ENCODE data around the gene GABBR2.

GRCh38 chr9:98529841-98530240 is 178.9 kb downstream of the GABBR2 start:
- no peak for TF ChIP-seq EZH2 (IDR thresholded peaks at IDR 0.05; ENCODE audit: low read depth)
- TF ChIP-seq CTCF (conservative IDR thresholded peaks at IDR 0.05) = no peak
